Activated T-helper 2 cell treated with anti-CD3 and anti-CD28 coated beads, Interferon-gamma antibody, Interleukin-2, Interleukin-4, amounts not matched to agents 10 μg/mL and 5 μg/mL and 100 μg/mL, durations not matched to agents 14 hours and 24 hours and 36 hours (primary cell): ENCODE data around the gene ZNF91. TPM values are rescaled to one million over a fixed set of nuclear protein-coding genes. Genes with fewer than 3 reads are reported as not detected.
"Not testable (repeated sequence)": the region's sequence is repeated elsewhere in the genome, so short reads cannot be mapped to it uniquely, and the experiment has no call there.

Experiments used
- DNase-seq: peaks from one replicate; pipeline ENCODE4 v3.0.0; 2021; ENCODE audit warnings: low spot score
- H3K27ac Mint-ChIP-seq: one replicate; pipeline ENCODE4 v1.8.0; 2021; ENCODE audit warnings: mixed read lengths
- H3K27me3 Mint-ChIP-seq: one replicate; pipeline ENCODE4 v1.8.0; 2021; ENCODE audit warnings: low read depth, mixed read lengths
- H3K36me3 Mint-ChIP-seq: one replicate; pipeline ENCODE4 v1.8.0; 2021; ENCODE audit warnings: low read depth, mixed read lengths
- H3K4me1 Mint-ChIP-seq: one replicate; pipeline ENCODE4 v1.8.0; 2021; ENCODE audit warnings: low read depth, mixed read lengths
- H3K4me3 Mint-ChIP-seq: one replicate; pipeline ENCODE4 v1.8.0; 2021; ENCODE audit warnings: low read depth, mild to moderate bottlenecking, moderate library complexity, mixed read lengths
- H3K9me3 Mint-ChIP-seq: one replicate; pipeline ENCODE4 v1.8.0; 2021; ENCODE audit warnings: mixed read lengths
- intact Hi-C: fragments of 100-400 bp; cut with micrococcal nuclease; formaldehyde crosslinking; loops from one replicate; pipeline ENCODE4 v1.15.1; 2023
- total RNA-seq: library from RNA; stranded (reverse); gene quantifications from 2 replicates; pipeline ENCODE4 v1.2.3, GENCODE V29; 2022

Gene ZNF91
- 26.5 and 27.2 TPM in 2 replicates for total RNA-seq

DNA sequence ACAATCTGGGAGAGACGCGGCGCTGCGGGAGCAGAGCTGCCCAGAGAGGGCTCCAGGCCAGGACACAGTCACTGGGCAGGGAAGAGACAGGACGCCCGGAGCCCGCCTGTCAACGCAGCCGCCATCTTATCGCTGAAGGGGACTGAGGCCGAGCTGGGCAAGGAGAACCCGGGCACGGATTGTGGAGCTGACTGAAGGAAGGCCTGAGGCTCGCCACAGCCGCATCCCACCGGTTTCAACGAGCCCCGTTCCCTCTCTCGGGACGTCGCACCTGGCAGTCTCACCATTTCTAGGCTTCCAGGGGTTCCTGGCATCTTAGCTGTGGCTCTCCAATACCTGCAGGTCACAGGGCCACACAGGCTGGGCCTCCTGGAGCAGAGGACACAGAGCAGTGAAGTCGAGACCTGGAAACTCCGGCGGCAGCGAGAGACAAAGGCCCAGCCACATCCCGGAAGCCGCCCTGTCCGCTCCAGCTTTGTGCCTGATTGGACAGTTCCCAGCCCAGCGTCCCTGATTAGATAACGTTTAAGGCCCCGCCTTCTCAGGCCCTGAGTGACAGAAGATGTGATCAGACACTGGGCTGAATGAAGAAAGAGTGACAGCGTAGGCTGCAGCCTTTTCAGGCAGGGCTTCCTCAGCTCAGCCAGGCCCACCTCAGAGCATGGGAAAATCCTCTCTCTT is at the start of gene ZNF91:
TSS of gene ZNF91 (minus strand) at position 431 of the 681 bp plus-strand sequence. CDS start at position 314, 117 bp downstream.
- H3K36me3 Mint-ChIP-seq: peaks cover 48% of the 10 kb centered on the region
- H3K27me3 Mint-ChIP-seq: no peaks in the 10 kb centered on the region
- peaks cover 47% of the 10 kb centered on the region for H3K9me3 Mint-ChIP-seq
- H3K27ac Mint-ChIP-seq: peak within 1 kb of the TSS; percentile 98
- intact Hi-C loops: loop anchor here (10.0 kb wide), 2 partner anchors 120 to 360 kb away; partner anchors contain the start of gene ZNF681
- H3K4me1 Mint-ChIP-seq: no peaks in the 10 kb centered on the region
- peak; percentile 89 for DNase-seq
- H3K4me3 Mint-ChIP-seq: peak within 1 kb of the TSS; percentile 97

DNA sequence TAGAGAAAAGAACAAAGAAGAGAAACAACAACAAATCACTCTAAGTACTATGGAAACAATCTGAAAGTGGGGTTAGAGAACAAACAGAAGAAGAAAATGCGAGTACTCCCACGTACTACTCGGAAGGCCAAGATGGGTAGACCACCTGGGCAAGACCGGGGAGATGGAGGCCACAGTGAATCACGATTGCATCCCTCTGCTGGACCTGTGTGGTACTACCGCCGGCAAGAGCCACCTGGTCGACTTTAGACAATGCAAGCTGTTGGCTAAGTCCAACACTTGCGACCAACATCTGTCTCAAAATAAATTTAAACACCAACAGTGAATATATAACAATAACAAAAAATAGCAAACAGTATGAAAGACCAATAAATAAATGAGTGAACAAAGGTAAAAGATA is 45.5 kb upstream of the ZNF91 start:
- DNase-seq: no peak
- Mint-ChIP-seq H3K4me1 (no peaks in the 10 kb centered on the region), H3K27me3 (no peaks in the 10 kb centered on the region), H3K36me3 (no peaks in the 10 kb centered on the region), H3K4me3 (no peak overlapping the region), H3K27ac (no peak overlapping the region), H3K9me3 (peaks cover 74% of the 10 kb centered on the region)
- intact Hi-C loops: no loop called here

DNA sequence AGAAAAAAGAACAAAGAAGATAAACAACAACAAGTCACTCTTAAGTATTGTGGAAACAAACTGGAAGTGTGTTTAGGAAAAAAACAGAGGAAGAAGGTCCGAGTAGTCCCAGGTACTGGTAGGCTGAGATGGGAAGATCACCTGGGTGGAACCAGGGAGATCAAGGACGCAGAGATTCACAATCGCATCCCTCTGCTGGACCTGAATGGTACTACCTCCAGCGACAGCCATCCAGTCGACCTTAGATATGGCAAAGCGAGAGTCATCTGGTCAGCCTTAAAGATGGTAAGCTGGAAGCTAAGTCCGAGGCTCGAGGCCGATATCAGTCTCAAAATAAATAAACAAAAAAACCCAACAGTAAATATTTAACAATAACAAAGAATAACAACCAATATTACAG is 44.9 kb upstream of the ZNF91 start:
- H3K4me1 Mint-ChIP-seq: no peaks in the 10 kb centered on the region
- H3K4me3 Mint-ChIP-seq: no peak overlapping the region
- intact Hi-C loops: no loop called here
- H3K27ac Mint-ChIP-seq: no peak overlapping the region
- H3K9me3 Mint-ChIP-seq: peaks cover 70% of the 10 kb centered on the region
- H3K27me3 Mint-ChIP-seq: no peaks in the 10 kb centered on the region
- DNase-seq: no peak
- no peaks in the 10 kb centered on the region for H3K36me3 Mint-ChIP-seq

DNA sequence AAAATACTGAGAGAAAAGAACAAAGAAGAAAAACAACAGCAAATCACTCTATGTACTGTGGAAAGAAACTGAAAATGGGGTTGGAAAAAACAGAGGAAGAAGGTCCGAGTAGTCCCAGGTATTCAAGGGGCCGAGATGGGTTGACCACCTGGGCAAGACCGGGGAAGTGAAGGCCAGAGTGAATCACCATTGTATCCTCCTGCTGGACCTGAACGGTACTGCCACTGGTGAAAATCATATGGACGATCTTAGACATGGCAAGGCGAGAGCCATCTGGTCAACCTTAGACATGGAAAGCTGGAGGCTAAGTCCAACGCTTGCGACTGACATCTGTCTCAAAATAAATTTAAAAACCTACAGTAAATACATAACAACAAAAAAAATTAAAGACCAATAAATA is 44.4 kb upstream of the ZNF91 start:
- no peak overlapping the region for H3K27ac Mint-ChIP-seq
- peaks cover 69% of the 10 kb centered on the region for H3K9me3 Mint-ChIP-seq
- no peaks in the 10 kb centered on the region for H3K4me1 Mint-ChIP-seq
- H3K36me3 Mint-ChIP-seq: no peaks in the 10 kb centered on the region
- no peak for DNase-seq
- H3K27me3 Mint-ChIP-seq: no peaks in the 10 kb centered on the region
- intact Hi-C loops: no loop called here
- H3K4me3 Mint-ChIP-seq: no peak overlapping the region

DNA sequence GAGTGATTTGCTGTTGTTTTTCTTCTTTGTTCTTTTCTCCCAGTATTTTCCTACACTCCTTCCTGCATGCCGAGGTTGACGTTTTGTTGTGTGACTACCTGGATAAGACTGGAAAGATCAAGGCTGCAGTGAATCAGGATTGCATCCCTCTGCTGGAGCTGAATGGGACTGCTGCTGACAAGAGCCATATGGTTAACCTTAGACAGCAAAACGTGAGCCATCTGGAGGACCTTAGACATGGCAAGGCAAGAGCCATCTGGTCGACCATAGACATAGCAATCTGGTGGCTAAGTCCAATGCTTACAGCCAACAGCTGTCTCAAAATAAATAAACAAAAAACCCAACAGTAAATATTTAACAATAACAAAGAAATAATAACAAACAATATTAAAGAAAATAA is 42.6 kb upstream of the ZNF91 start:
- Mint-ChIP-seq H3K4me3 (no peak overlapping the region), H3K9me3 (peaks cover 71% of the 10 kb centered on the region), H3K36me3 (no peaks in the 10 kb centered on the region), H3K4me1 (no peaks in the 10 kb centered on the region), H3K27me3 (no peaks in the 10 kb centered on the region), H3K27ac (no peak overlapping the region)
- intact Hi-C loops: no loop called here
- no peak for DNase-seq

DNA sequence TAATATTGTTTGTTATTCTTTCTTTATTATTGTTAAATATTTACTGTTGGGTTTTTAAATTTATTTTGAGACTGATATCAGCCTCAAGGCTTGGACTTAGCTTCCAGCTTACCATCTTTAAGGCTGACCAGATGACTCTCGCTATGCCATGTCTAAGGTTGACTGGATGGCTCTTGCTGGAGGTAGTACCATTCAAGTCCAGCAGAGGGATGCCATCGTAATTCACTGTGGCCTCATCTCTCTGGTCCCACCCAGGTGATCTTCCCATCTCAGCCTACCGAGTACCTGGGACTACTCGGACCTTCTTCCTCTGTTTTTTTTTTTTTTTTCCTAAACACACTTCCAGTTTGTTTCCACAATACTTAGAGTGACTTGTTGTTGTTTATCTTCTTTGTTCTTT is 41.7 kb upstream of the ZNF91 start:
- Mint-ChIP-seq H3K27me3 (no peaks in the 10 kb centered on the region), H3K9me3 (peaks cover 70% of the 10 kb centered on the region), H3K27ac (no peak overlapping the region), H3K4me3 (no peak overlapping the region), H3K36me3 (no peaks in the 10 kb centered on the region), H3K4me1 (no peaks in the 10 kb centered on the region)
- intact Hi-C loops: no loop called here
- DNase-seq: no peak

DNA sequence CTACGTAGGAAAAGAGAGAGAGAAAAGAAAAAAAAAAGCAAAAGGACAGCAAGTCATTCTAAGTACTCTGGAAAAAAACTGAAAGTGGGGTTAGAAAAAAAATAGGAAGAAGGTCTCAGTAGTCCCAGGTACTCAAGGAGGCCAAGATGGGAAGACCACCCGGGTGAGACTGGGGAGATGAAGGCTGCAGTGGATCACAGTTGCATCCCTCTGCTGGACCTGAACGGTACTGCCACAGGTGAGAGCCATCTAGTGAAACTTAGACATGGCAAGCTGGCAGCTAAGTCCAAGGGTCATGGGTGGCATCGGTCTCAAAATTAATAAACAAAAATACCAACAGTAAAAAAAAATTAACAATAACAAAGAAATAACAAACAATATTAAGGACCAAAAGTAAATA is 41.0 kb upstream of the ZNF91 start:
- Mint-ChIP-seq H3K4me3 (no peak overlapping the region), H3K4me1 (no peaks in the 10 kb centered on the region), H3K36me3 (no peaks in the 10 kb centered on the region), H3K9me3 (peaks cover 66% of the 10 kb centered on the region), H3K27me3 (no peaks in the 10 kb centered on the region), H3K27ac (no peak overlapping the region)
- DNase-seq: no peak
- intact Hi-C loops: no loop called here

DNA sequence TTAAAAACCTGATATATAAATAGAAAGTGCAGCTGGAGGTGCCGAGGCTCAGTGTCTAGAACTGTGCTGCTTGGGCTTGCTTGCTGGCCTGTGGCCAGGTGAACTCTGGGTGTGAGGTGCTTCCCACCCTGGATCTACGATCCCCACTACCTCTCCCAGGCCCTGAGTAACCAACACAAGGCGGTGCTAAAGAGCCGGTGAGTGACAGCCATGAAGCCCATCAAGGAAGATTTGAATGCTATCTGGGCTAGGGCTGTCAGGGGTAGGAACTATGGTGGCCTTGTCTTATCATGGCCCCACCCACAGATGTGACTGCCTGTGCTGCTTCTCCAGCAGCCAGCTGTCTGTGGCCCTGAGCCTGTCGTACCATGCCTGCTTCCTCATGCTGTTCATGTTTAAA is 25.6 kb upstream of the ZNF91 start:
- no peak for DNase-seq
- no peaks in the 10 kb centered on the region for H3K36me3 Mint-ChIP-seq
- H3K9me3 Mint-ChIP-seq: peaks cover 32% of the 10 kb centered on the region
- intact Hi-C loops: no loop called here
- no peak overlapping the region for H3K4me3 Mint-ChIP-seq
- no peaks in the 10 kb centered on the region for H3K4me1 Mint-ChIP-seq
- no peaks in the 10 kb centered on the region for H3K27me3 Mint-ChIP-seq
- no peak overlapping the region for H3K27ac Mint-ChIP-seq

DNA sequence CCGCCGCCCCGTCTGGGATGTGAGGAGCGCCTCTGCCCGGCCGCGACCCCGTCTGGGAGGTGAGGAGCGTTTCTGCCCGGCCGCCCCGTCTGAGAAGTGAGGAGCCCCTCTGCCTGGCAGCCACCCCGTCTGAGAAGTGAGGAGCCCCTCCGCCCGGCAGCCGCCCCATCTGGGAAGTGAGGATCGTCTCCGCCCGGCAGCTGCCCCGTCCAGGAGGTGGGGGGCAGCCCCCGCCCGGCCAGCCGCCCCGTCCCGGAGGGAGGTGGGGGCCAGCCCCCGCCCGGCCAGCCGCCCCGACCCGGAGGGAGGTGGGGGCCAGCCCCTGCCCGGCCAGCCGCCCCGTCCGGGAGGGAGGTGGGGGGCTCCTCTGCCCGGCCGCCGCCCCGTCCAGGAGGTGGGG is 24.0 kb upstream of the ZNF91 start:
- intact Hi-C loops, H3K4me1 Mint-ChIP-seq, H3K27ac Mint-ChIP-seq, H3K27me3 Mint-ChIP-seq, DNase-seq, H3K4me3 Mint-ChIP-seq, H3K36me3 Mint-ChIP-seq: not testable (repeated sequence)
- H3K9me3 Mint-ChIP-seq: peaks cover 35% of the 10 kb centered on the region

DNA sequence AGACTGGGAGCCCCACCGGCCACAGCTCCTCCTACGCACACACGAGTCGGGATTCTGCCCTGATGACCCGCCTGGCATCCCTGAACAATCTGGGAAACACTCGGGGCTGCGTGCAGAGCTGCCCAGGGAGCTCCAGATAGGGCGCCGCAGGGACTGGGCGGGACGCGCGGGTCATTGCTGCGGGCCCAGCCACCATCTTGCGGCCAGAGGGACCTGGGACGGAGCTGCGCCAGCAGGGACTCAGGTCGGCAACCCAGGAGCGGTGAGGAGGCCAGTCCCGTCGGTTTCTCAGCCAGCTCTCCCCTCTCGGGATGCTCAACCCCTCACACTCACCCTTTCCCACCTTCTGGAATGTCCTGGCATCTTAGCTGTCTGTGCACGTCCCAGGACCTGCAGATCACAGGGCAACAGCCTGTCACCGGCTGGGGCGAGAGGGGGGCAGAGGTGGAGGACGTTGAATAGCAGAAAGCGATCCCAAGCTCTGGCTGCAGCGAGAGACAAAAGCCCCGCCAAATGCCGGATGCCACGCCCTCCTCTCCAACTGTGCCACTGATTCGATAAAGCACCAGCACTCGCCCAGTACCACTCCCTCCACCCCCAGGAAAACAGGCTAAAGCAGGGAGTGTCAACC is 20.4 kb upstream of the ZNF91 start:
- no peak overlapping the region for H3K27ac Mint-ChIP-seq
- no peaks in the 10 kb centered on the region for H3K4me1 Mint-ChIP-seq
- DNase-seq: no peak
- peak overlapping the region; percentile 58 for H3K4me3 Mint-ChIP-seq
- intact Hi-C loops: no loop called here
- H3K27me3 Mint-ChIP-seq: no peaks in the 10 kb centered on the region
- peaks cover 31% of the 10 kb centered on the region for H3K9me3 Mint-ChIP-seq
- H3K36me3 Mint-ChIP-seq: no peaks in the 10 kb centered on the region

DNA sequence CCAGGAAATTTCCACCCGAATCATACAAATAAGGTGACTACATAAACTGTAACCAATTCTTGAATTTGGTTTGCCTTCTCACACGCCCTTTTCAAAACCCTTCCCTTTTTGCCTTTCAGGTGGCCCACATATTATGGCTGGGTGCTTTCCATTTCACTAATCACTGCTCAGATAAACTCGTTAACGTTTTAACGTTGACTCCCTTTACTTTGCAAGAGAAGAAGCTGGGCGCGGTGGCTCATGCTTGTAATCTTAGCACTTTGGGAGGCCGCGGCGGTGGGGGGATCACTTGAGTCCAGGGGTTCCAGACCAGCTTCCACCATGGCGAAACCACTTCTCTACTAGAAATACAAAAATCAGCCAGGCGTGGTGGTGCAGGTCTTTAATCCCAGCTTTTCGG is 19.8 kb upstream of the ZNF91 start:
- Mint-ChIP-seq H3K9me3 (peaks cover 31% of the 10 kb centered on the region), H3K4me3 (peak overlapping the region; percentile 58)

DNA sequence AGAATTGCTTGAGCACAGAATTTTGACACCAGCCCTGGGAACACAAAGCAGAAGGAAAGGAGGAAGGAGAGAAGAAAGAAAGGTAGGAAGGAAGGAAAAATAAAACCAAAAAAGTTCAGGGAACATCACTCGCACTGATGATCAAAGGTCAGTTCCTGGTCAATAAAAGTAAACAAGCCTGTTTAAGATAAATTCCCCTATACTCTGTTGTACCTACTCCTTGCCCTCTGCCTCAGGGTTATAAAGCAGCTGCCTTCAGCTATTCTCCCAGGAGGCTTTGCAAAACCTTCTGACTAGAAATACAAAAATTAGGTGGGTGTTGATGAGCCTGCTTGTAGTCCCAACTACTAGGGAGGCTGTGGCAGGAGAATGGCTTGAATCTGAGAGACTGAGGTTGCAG is 14.9 kb upstream of the ZNF91 start:
- peaks cover 59% of the 10 kb centered on the region for H3K9me3 Mint-ChIP-seq
- H3K36me3 Mint-ChIP-seq: no peaks in the 10 kb centered on the region
- H3K4me3 Mint-ChIP-seq: no peak overlapping the region
- H3K27me3 Mint-ChIP-seq: no peaks in the 10 kb centered on the region
- intact Hi-C loops: no loop called here
- no peak overlapping the region for H3K27ac Mint-ChIP-seq
- no peak for DNase-seq
- H3K4me1 Mint-ChIP-seq: no peaks in the 10 kb centered on the region

More for the DNA sequence above, 19.8 kb upstream of the ZNF91 start:
- Mint-ChIP-seq H3K4me1 (no peaks in the 10 kb centered on the region), H3K36me3 (no peaks in the 10 kb centered on the region), H3K27me3 (no peaks in the 10 kb centered on the region), H3K27ac (no peak overlapping the region)
- DNase-seq: no peak
- intact Hi-C loops: no loop called here

DNA sequence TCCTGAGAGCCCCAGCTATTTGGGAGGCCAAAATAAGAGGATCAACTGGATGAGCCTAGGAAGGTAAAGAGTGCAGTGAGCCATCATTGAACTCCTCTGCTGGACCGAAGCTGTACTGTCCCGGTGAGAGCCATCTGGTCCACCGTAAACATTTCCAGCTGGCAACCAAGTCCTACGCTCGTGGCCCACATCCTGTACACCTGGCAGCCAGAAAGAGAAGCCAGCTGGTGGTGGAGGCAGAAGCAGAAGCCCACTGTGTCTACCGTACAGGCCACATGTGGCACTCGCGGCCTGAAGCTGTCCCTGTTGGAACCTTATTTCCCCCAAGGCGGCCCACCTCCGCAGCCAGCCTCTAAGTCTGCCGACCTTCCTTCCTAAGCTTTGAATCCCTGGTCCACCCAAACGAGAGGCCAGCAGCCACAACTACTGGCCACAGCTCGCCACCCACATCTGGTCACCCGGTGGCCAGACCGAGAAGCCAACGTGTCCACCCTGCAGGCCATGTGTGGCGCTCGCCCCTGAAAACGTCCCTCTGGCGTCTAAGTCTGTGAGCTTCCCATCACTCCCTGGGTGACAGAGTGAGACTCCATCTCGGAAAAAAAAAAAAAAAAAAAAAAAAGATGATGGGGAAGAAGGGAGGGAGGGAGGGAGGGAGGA is 14.2 kb upstream of the ZNF91 start:
- Mint-ChIP-seq H3K9me3 (peaks cover 54% of the 10 kb centered on the region), H3K27me3 (no peaks in the 10 kb centered on the region), H3K27ac (no peak overlapping the region), H3K4me3 (no peak overlapping the region), H3K4me1 (no peaks in the 10 kb centered on the region), H3K36me3 (no peaks in the 10 kb centered on the region)
- DNase-seq: no peak
- intact Hi-C loops: no loop called here
